ENCODE data around the gene ACTN2.

The ACTN2 gene

GRCh38 chr1:236750928-236751327, 64.6 kb downstream of the ACTN2 start:
- Histone ChIP-seq H3K4me2 (ENCODE audit: low read depth, low read length) (no peak overlapping the region), H3F3A (ENCODE audit: insufficient read depth, low read length) (no peaks in the 10 kb centered on the region), H3K4me1 (ENCODE audit: low read length) (no peaks in the 10 kb centered on the region), H3K9me2 (replicated peaks; ENCODE audit: insufficient read depth, low read length) (no peaks in the 10 kb centered on the region), H3K79me2 (ENCODE audit: low read length) (no peaks in the 10 kb centered on the region), H3K27ac (ENCODE audit: low read length) (no peak overlapping the region), H3K9me3 (replicated peaks; ENCODE audit: insufficient read depth, low read length) (no peaks in the 10 kb centered on the region), H3K36me3 (replicated peaks; ENCODE audit: insufficient read depth, low read length) (no peaks in the 10 kb centered on the region), H3K27me3 (replicated peaks; ENCODE audit: insufficient read depth, low read length) (no peaks in the 10 kb centered on the region), H3K9ac (ENCODE audit: low read length) (no peak overlapping the region), H2AFZ (ENCODE audit: low read length) (no peak overlapping the region), H4K20me1 (ENCODE audit: insufficient read depth, low read length) (no peaks in the 10 kb centered on the region), H3K4me3 (ENCODE audit: low read length) (no peak overlapping the region)
- no peak for TF ChIP-seq EZH2phosphoT487 (IDR thresholded peaks at IDR 0.05; ENCODE audit: low read length)
- TF ChIP-seq, protein P1, sequence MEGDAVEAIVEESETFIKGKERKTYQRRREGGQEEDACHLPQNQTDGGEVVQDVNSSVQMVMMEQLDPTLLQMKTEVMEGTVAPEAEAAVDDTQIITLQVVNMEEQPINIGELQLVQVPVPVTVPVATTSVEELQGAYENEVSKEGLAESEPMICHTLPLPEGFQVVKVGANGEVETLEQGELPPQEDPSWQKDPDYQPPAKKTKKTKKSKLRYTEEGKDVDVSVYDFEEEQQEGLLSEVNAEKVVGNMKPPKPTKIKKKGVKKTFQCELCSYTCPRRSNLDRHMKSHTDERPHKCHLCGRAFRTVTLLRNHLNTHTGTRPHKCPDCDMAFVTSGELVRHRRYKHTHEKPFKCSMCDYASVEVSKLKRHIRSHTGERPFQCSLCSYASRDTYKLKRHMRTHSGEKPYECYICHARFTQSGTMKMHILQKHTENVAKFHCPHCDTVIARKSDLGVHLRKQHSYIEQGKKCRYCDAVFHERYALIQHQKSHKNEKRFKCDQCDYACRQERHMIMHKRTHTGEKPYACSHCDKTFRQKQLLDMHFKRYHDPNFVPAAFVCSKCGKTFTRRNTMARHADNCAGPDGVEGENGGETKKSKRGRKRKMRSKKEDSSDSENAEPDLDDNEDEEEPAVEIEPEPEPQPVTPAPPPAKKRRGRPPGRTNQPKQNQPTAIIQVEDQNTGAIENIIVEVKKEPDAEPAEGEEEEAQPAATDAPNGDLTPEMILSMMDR (IDR thresholded peaks at IDR 0.05; ENCODE audit: low read length) = no peak
- no peak for TF ChIP-seq EZH2 (optimal IDR thresholded peaks at IDR 0.05; ENCODE audit: low read depth, low read length)
- DNase-seq = no peak

GRCh38 chr1:236751385-236751784, 65.1 kb downstream of the ACTN2 start:
- Histone ChIP-seq H3F3A (ENCODE audit: insufficient read depth, low read length) (no peaks in the 10 kb centered on the region), H3K4me2 (ENCODE audit: low read depth, low read length) (no peak overlapping the region), H3K27ac (ENCODE audit: low read length) (no peak overlapping the region), H2AFZ (ENCODE audit: low read length) (no peak overlapping the region), H3K9me3 (replicated peaks; ENCODE audit: insufficient read depth, low read length) (no peaks in the 10 kb centered on the region), H3K9me2 (replicated peaks; ENCODE audit: insufficient read depth, low read length) (no peaks in the 10 kb centered on the region), H3K4me3 (ENCODE audit: low read length) (no peak overlapping the region), H3K27me3 (replicated peaks; ENCODE audit: insufficient read depth, low read length) (no peaks in the 10 kb centered on the region), H3K36me3 (replicated peaks; ENCODE audit: insufficient read depth, low read length) (no peaks in the 10 kb centered on the region), H3K9ac (ENCODE audit: low read length) (no peak overlapping the region), H3K79me2 (ENCODE audit: low read length) (no peaks in the 10 kb centered on the region), H3K4me1 (ENCODE audit: low read length) (no peaks in the 10 kb centered on the region), H4K20me1 (ENCODE audit: insufficient read depth, low read length) (no peaks in the 10 kb centered on the region)
- TF ChIP-seq EZH2phosphoT487 (IDR thresholded peaks at IDR 0.05; ENCODE audit: low read length) = no peak
- TF ChIP-seq EZH2 (optimal IDR thresholded peaks at IDR 0.05; ENCODE audit: low read depth, low read length) = no peak
- TF ChIP-seq, protein P1 (IDR thresholded peaks at IDR 0.05; ENCODE audit: low read length) = no peak
- DNase-seq = no peak

GRCh38 chr1:236751935-236752334, 65.6 kb downstream of the ACTN2 start:
- H3K9me2 ChIP-seq (replicated peaks; ENCODE audit: insufficient read depth, low read length) = no peaks in the 10 kb centered on the region
- no peaks in the 10 kb centered on the region for H3F3A ChIP-seq (ENCODE audit: insufficient read depth, low read length)
- H3K4me1 ChIP-seq (ENCODE audit: low read length) = no peaks in the 10 kb centered on the region
- no peak overlapping the region for H3K4me3 ChIP-seq (ENCODE audit: low read length)
- H3K27ac ChIP-seq (ENCODE audit: low read length) = no peak overlapping the region
- no peak overlapping the region for H3K4me2 ChIP-seq (ENCODE audit: low read depth, low read length)
- no peaks in the 10 kb centered on the region for H3K79me2 ChIP-seq (ENCODE audit: low read length)
- H3K9me3 ChIP-seq (replicated peaks; ENCODE audit: insufficient read depth, low read length) = no peaks in the 10 kb centered on the region
- no peak overlapping the region for H2AFZ ChIP-seq (ENCODE audit: low read length)
- DNase-seq = no peak
- TF ChIP-seq, protein P1 (IDR thresholded peaks at IDR 0.05; ENCODE audit: low read length) = no peak
- TF ChIP-seq EZH2 (optimal IDR thresholded peaks at IDR 0.05; ENCODE audit: low read depth, low read length) (no peak), EZH2phosphoT487 (IDR thresholded peaks at IDR 0.05; ENCODE audit: low read length) (no peak)
- H3K27me3 ChIP-seq (replicated peaks; ENCODE audit: insufficient read depth, low read length) = no peaks in the 10 kb centered on the region
- no peaks in the 10 kb centered on the region for H3K36me3 ChIP-seq (replicated peaks; ENCODE audit: insufficient read depth, low read length)
- H3K9ac ChIP-seq (ENCODE audit: low read length) = no peak overlapping the region
- no peaks in the 10 kb centered on the region for H4K20me1 ChIP-seq (ENCODE audit: insufficient read depth, low read length)
